Fibroblast of lung (primary cell): Measurements from ENCODE around the gene KIAA1143.

Experiments
- CTCF ChIP-seq, 2 donors: IDR thresholded peaks in 1 of 2; conservative IDR thresholded peaks in 1 of 2; 1 replicate in 1 of 2; 2 replicates in 1 of 2; pipeline ENCODE4 v1.5.1; 2011 to 2012; ENCODE audit warnings: low read length in 2 of 2, control low read depth in 1 of 2, inconsistent platforms in 1 of 2, low read depth in 1 of 2, mild to moderate bottlenecking in 1 of 2
- EZH2 ChIP-seq: IDR thresholded peaks from 2 replicates; pipeline ENCODE4 v1.5.1; 2012; ENCODE audit warnings: low read length, control low read depth, mild to moderate bottlenecking; ENCODE audit errors: missing control alignments

- no peak for TF ChIP-seq CTCF (conservative IDR thresholded peaks at IDR 0.05 in 1 of 2, IDR thresholded peaks at IDR 0.05 in 1 of 2; ENCODE audit: low read depth in 1 of 2, low read length in 2 of 2)
- TF ChIP-seq EZH2, result no peak
Observed at GRCh38 chr3:44762690-44763089, 1.3 kb upstream of the KIAA1143 start.
